Activated CD4-positive, alpha-beta T cell treated with anti-CD3 and anti-CD28 coated beads, Interleukin-2, amount 50 U/mL, for 16 hours (primary cell): Measurements from ENCODE around the gene HEPH.
"Not testable (repeated sequence)": the region's sequence is repeated elsewhere in the genome, so short reads cannot be mapped to it uniquely, and the experiment has no call there.

ENCODE experiments used
- DNase-seq: peaks from one replicate; pipeline ENCODE4 v3.0.0-alpha.2; 2020

HEPH gene

GRCh38 chrX:66233209-66233608 lies 69.2 kb downstream of the HEPH start:
- no peak for DNase-seq

DNA sequence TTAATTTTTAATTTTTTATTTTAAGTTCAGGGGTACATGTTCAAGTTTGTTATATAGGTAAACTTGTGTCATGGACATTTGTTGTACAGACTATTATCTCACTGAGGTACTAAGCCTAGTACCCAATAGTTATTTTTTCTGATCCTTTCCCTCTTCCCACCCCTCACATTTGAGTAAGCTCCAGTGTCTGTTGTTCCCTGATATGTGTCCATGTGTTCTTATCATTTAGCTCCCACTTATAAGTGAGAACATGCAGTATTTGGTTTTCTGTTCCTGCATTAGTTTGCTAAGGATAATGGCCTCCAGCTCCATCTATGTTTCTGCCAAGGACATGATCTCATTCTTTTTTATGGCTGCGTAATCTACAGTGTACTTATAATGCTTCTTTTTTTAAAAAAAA lies 69.9 kb downstream of the HEPH start:
- DNase-seq: not testable (repeated sequence)

- DNase-seq: no peak
Observed at GRCh38 chrX:66255359-66255967, 91.4 kb downstream of the HEPH start.

DNA sequence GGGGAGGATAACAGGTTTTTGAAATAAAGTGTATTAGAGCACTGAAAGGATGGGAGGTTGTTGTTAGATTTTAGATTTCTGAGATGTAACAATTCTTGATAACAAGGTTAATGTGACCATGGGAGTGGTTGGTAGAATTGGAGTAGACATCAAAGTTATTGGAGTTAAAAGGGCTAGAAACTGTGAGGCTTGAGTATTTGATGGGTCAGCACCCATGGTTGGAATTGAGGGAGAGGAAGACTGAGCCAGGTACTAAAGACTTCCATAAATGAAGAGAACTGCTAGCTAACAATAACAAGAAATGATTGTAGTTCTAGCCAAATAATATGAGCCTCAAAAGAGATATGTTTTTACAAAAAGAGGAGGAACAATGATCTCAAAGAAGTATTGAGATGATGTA lies 98.8 kb downstream of the HEPH start:
- no peak for DNase-seq
